DMS114 treated with DMSO at 0.1 percent for 48 hours (cell line): ENCODE data around the gene TMTC1.

Experiments
- DNase-seq: peaks from one replicate; lab custom pipeline; 2025; ENCODE audit not compliant: unreplicated experiment; lab: John Stamatoyannopoulos, UW

Gene TMTC1

GRCh38 chr12:29546000-29546399 is 237.7 kb downstream of the TMTC1 start:
- DNase-seq = no peak

DNA sequence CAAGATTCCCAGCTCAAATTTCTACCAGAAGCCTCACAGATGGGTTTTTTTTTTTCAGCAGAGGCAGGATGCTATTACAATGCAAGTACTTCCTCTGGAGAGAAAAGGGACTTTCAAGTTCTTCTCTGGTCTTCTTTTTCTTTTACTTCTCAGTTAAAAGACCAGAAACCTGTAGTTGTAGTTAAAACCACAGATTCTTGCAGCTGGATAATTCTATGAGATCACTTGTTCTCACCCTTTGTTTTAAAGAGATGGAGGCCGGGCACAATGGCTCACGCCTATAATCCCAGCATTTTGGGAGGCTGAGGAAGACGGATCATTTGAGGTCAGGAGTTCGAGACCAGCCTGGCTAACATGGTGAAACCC is 238.7 kb downstream of the TMTC1 start:
- no peak for DNase-seq

DNA sequence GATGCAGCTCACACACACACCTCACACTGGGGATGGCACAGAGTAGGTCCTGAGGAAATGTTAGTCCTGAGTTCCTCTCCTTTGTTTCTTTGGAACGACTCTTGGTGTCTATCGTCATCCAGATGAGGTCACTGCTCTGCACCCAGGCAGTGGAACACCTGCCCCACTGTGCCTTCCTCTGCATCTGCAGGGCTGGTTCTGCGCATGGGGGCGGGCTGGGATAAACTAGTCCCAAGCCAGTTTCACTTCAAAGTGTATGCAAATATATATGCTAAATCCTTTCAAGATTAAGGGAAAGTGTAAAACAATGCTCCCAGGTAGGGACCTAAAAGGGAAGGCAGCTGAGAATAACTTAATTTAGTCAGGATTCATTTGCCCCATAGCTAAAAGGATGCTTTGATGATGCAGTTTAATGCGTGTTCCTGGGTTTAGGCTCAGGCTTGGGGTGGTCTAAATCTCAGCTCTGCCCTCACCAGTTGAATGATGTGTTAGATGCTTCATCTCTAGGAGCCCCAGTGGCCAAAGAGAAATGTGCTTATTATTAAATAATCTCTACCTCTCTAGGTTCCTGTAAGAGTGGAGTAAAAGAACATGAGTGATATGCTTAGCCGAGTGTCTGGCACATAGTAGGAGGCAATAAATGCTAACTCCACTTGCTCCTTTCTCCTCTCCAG is 239.2 kb downstream of the TMTC1 start:
- DNase-seq = no peak

DNA sequence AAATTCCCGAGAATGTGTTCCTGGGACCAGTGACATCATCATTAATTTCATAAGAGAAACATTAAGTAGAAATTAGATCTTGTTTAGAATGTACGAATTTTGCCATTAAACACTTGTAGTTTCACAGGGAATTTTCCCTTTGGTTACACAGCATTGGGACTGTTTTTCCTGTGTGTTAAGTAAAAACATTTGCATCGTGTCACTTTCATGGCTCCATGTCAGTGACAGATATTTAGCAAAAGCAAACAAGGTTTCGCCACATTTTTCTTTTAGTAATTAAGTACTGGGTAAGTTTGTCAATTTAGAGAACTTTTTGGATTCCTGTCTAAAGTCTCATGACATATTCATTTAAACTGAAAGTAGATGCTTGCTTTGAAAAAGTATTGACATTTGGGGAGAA is 240.7 kb downstream of the TMTC1 start:
- no peak for DNase-seq

DNA sequence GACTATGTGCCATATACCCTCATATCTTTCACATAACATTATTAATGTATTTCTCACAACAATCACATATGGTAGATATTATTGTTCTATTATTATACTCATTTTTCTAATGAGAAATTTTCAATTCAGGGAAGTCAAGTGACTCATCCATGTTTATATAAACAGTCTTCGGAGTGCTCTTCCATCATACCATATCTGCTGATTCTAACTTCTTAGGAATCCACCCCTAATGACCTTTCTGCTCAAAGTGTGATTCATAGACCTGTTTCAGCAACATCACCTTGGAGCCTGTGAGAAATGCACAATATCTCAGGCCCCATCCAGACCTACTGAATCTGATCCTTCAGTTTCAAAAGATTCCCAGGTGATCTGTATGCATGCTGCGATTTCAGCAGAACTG is 246.4 kb downstream of the TMTC1 start:
- no peak for DNase-seq

- no peak for DNase-seq
These were observed 248.8 kb downstream of the TMTC1 start for GRCh38 chr12:29534935-29535334.

GRCh38 chr12:29533815-29534489 is 249.8 kb downstream of the TMTC1 start:
- no peak for DNase-seq

DNA sequence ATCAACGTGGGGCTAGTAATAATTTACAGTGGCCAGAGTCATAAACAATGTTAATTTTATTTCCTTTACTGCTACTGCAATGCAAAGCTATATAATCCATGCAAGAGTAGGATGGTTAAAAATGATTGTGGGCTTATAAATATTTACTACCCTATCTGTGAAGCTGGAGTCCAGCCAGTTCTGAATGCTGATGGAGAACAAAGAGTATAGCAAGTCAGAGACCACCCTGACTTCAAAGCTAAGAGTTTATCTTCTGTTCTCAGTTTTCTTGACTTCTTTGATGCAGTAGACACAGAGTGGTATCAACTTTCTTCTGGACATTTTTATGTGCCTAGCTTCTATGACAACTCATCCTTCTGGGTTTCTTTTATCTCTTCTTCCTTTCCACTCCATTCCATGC is 252.3 kb downstream of the TMTC1 start:
- DNase-seq = no peak

- no peak for DNase-seq
These were observed 253.3 kb downstream of the TMTC1 start for GRCh38 chr12:29530436-29530835.

GRCh38 chr12:29528161-29528560 is 255.6 kb downstream of the TMTC1 start:
- DNase-seq = no peak

GRCh38 chr12:29521951-29522350 is 261.8 kb downstream of the TMTC1 start:
- no peak for DNase-seq

- peak; percentile 38 for DNase-seq
These were observed 264.1 kb downstream of the TMTC1 start for GRCh38 chr12:29519585-29520182.

DNA sequence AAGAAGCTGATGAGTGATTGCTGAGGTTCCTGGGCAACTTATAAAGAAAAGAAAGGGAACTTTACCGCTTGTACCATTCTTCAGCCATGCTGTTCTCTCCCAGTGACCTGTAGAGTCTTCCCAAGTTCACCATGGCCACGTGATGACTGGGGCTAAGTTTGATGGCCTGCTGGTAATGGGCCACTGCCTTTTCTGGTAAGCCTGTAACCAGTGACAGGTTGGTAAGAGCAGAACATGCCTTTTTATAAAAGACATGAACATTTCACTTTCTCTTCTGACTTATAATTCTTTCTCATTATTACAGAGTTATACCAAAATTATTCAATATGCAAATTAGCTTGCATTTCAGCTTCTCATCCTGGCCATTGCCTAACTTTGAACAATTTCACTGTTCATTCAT is 265.3 kb downstream of the TMTC1 start:
- no peak for DNase-seq

GRCh38 chr12:29517264-29517663 is 266.5 kb downstream of the TMTC1 start:
- DNase-seq = no peak

DNA sequence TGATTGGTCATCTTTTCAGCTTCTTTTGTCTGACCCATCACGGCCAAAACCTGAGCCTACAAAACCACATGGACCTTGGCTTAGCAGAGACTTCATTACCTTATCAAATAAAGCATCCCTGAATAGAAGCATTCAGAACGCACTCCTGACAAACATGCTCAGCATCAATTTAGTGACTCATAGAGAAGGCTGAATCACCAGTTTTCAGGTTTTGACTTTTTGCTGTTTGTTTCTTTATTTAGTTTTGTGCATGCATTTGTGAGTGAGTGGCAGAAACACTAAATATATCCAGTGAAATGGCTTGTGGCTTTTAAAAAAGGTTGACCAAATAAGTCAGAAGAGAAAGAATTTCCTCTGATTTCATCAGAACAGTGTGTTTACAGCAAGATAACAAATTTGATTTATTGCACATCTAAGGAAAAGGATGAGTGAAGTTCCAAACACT is 267.3 kb downstream of the TMTC1 start:
- no peak for DNase-seq

GRCh38 chr12:29510591-29511185 is 273.1 kb downstream of the TMTC1 start:
- DNase-seq = no peak

- DNase-seq = no peak
These were observed 274.2 kb downstream of the TMTC1 start for GRCh38 chr12:29509503-29509902.

GRCh38 chr12:29508949-29509348 is 274.8 kb downstream of the TMTC1 start:
- DNase-seq = no peak

- DNase-seq = no peak
These were observed 278.6 kb downstream of the TMTC1 start for GRCh38 chr12:29505122-29505521.

- no peak for DNase-seq
These were observed 280.5 kb downstream of the TMTC1 start for GRCh38 chr12:29503283-29503682.

DNA sequence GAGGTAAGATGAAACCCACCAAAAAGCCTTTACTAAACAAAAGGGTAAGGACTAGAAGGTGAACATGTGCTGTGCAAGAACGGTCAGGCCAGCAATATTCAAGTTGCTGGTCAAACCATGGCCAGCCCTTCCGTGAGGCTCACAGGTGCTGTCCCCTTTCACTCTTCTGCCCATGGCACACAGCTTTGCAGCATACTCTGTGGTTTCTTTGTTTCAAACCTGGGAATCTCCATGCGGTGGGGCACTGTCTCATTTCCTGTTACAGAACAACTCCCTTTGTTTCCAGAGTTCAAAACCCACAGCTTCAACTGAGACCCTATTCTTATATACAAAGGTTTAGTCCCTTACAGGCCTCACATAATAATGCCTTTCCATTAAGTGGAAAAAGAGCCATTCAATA is 284.5 kb downstream of the TMTC1 start:
- DNase-seq = no peak

DNA sequence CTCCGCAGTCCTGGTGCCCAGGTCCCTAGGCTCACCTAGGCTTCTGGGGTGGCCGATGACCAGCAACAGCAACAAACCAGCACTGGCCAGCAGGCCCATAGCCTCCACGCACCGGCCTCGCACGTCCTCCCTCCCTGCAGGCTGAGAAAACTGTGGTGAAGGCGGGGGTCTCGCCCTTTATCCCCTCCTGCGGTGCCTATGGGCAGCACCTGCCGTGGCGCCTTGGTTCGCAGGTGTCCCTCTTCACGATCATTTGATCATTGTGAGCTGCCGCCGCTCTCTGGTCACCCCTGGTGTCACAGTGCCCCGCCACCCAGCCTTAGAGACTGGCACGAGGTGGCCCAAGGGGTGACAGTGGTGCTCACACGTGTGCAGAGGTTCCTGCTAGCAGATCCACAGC is 286.2 kb downstream of the TMTC1 start, which contains the start of gene OVCH1:
TSS of gene OVCH1 (minus strand) at position 99 of the 400 bp plus-strand sequence. CDS start at position 99, 0 bp downstream.
- DNase-seq = no peak
